Osteoblast (primary cell): ENCODE results near the gene SGK1. TPM values are rescaled to one million over a fixed set of nuclear protein-coding genes. Genes with fewer than 3 reads are reported as not detected.

Experiments used
- DNase-seq: peaks from one replicate; pipeline ENCODE4 v3.0.0; 2011; ENCODE audit warnings: low spot score, mixed read lengths; ENCODE audit not compliant: insufficient read length; ENCODE audit errors: missing footprints
- H2AFZ ChIP-seq: 2 replicates; pipeline ENCODE4 v1.6.0; 2011; ENCODE audit warnings: mild to moderate bottlenecking, low read length
- H3K27ac ChIP-seq: 2 replicates; pipeline ENCODE4 v1.5.1; 2011; ENCODE audit warnings: mild to moderate bottlenecking, low read depth, low read length, moderate library complexity
- H3K27me3 ChIP-seq: 2 replicates; pipeline ENCODE4 v1.6.0; 2012; ENCODE audit warnings: mild to moderate bottlenecking, control low read depth, inconsistent platforms, low read length, moderate library complexity; ENCODE audit not compliant: insufficient read depth
- H3K36me3 ChIP-seq: 2 replicates; pipeline ENCODE4 v1.5.1; 2011; ENCODE audit warnings: mild to moderate bottlenecking, low read length, control low read depth, moderate library complexity; ENCODE audit not compliant: insufficient read depth
- H3K4me1 ChIP-seq: 2 replicates; pipeline ENCODE4 v1.5.1; 2011; ENCODE audit warnings: mild to moderate bottlenecking, low read length, control low read depth, moderate library complexity; ENCODE audit not compliant: insufficient read depth
- H3K4me2 ChIP-seq: 2 replicates; pipeline ENCODE4 v1.6.0; 2011; ENCODE audit warnings: mild to moderate bottlenecking, low read length; ENCODE audit not compliant: insufficient read depth
- H3K4me3 ChIP-seq: fragments of 200-600 bp; sonication (generic); 3 replicates; pipeline ENCODE4 v1.5.1; 2012; ENCODE audit warnings: mild to moderate bottlenecking, low read length, inconsistent platforms; ENCODE audit not compliant: insufficient read depth
- H3K79me2 ChIP-seq: 2 replicates; pipeline ENCODE4 v1.6.0; 2012; ENCODE audit warnings: mild to moderate bottlenecking, low read length, control low read depth, inconsistent platforms; ENCODE audit not compliant: insufficient read depth
- H3K9me3 ChIP-seq: 2 replicates; pipeline ENCODE4 v1.5.1; 2011; ENCODE audit warnings: low read depth, low read length, control low read depth
- H4K20me1 ChIP-seq: 2 replicates; pipeline ENCODE4 v1.6.0; 2012; ENCODE audit warnings: mild to moderate bottlenecking, low read length, control low read depth; ENCODE audit not compliant: insufficient read depth
- total RNA-seq: library from RNA; depleted of rRNA; stranded (reverse); fragments of >200 nt; gene quantifications from 2 replicates; pipeline ENCODE4 v1.2.3, GENCODE V29; 2012
- TF ChIP-seq, protein P1 (sequence below): IDR thresholded peaks from 2 replicates; pipeline ENCODE4 v1.5.1; 2011; ENCODE audit warnings: mild to moderate bottlenecking, low read depth, low read length, moderate library complexity; ENCODE audit errors: extremely low read depth

SGK1 gene
- total RNA-seq, 1 donor: 91.6 TPM

DNA sequence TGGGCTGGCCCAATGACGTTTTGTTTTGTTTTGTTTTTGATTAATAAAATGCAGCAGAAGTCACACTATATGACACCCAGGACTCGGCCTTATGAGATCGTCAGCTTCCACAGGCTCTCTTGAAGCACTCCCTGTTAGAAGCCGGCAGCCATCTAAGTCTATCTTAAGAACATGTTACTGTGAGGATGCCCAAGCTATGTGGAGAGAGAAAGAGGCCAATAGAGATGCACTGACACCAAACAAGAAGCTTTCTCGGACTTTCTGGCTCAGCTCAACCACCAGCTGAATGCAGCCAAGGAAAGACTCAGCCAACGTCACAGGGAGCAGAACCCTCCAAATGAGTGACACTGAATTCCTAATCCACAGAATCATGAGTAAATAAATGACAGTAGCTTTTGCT lies 14.0 kb downstream of the SGK1 start:
- H2AFZ ChIP-seq: peak overlapping the region; percentile 87
- peaks cover 13% of the 10 kb centered on the region for H3K4me1 ChIP-seq
- DNase-seq: no peak
- H3K79me2 ChIP-seq: no peaks in the 10 kb centered on the region
- H3K27ac ChIP-seq: peak overlapping the region; percentile 63
- no peaks in the 10 kb centered on the region for H3K9me3 ChIP-seq
- TF ChIP-seq, protein P1, sequence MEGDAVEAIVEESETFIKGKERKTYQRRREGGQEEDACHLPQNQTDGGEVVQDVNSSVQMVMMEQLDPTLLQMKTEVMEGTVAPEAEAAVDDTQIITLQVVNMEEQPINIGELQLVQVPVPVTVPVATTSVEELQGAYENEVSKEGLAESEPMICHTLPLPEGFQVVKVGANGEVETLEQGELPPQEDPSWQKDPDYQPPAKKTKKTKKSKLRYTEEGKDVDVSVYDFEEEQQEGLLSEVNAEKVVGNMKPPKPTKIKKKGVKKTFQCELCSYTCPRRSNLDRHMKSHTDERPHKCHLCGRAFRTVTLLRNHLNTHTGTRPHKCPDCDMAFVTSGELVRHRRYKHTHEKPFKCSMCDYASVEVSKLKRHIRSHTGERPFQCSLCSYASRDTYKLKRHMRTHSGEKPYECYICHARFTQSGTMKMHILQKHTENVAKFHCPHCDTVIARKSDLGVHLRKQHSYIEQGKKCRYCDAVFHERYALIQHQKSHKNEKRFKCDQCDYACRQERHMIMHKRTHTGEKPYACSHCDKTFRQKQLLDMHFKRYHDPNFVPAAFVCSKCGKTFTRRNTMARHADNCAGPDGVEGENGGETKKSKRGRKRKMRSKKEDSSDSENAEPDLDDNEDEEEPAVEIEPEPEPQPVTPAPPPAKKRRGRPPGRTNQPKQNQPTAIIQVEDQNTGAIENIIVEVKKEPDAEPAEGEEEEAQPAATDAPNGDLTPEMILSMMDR: no peak
- peak overlapping the region; percentile 31 for H3K4me2 ChIP-seq
- H3K36me3 ChIP-seq: no peaks in the 10 kb centered on the region
- H3K4me3 ChIP-seq: no peak overlapping the region
- no peaks in the 10 kb centered on the region for H4K20me1 ChIP-seq
- no peaks in the 10 kb centered on the region for H3K27me3 ChIP-seq

DNA sequence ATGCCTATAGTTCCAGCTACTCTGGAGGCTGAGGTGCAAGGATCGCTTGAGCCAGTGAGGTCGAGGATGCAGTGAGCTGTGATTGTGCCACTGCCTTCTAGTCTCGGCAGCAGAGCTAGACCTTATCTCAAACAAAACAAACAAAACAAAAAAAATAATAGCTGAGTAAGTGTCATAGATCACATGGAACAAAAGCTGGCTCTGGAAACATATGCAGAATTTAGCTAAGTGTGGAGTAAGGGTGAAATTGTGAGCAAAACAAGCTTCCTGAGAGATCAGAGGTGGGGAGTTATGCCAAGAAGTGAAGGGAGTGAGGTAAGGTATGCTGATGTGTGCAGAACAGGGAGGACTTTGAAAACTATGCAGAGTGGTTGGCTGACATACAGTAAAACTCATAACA lies 18.7 kb downstream of the SGK1 start:
- Histone ChIP-seq H3K4me2 (no peak overlapping the region), H3K4me3 (no peak overlapping the region), H3K27ac (peak overlapping the region; percentile 30), H2AFZ (no peak overlapping the region), H3K36me3 (no peaks in the 10 kb centered on the region), H3K4me1 (peaks cover 24% of the 10 kb centered on the region), H3K27me3 (no peaks in the 10 kb centered on the region), H3K79me2 (no peaks in the 10 kb centered on the region), H4K20me1 (no peaks in the 10 kb centered on the region), H3K9me3 (no peaks in the 10 kb centered on the region)
- TF ChIP-seq, protein P1: no peak
- no peak for DNase-seq

DNA sequence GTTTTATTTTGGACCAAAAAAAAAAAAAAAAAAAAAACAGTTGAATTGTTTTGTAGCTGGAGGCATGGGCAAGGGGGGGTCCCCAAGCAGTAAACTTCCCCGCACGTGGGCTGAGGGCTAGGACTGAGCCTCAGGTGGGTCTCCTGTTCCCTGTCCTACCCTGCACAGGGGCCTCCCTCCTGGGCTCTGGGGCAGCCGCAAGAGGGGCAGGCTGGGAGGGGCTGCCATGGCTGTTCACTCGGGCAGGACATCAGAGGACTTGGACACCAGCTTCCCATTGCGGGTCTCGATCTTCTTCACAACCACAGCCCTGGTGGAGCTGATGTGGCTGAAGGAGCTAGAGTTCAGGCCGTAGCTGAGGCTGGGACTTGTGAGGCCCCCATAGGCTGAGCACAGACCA lies 21.1 kb downstream of the SGK1 start:
- no peaks in the 10 kb centered on the region for H4K20me1 ChIP-seq
- no peak overlapping the region for H3K4me2 ChIP-seq
- no peaks in the 10 kb centered on the region for H3K9me3 ChIP-seq
- H3K36me3 ChIP-seq: no peaks in the 10 kb centered on the region
- no peaks in the 10 kb centered on the region for H3K27me3 ChIP-seq
- no peak overlapping the region for H3K4me3 ChIP-seq
- peak overlapping the region; percentile 99 for H3K27ac ChIP-seq
- DNase-seq: no peak
- H3K4me1 ChIP-seq: peaks cover 20% of the 10 kb centered on the region
- TF ChIP-seq, protein P1: no peak
- no peak overlapping the region for H2AFZ ChIP-seq
- no peaks in the 10 kb centered on the region for H3K79me2 ChIP-seq

DNA sequence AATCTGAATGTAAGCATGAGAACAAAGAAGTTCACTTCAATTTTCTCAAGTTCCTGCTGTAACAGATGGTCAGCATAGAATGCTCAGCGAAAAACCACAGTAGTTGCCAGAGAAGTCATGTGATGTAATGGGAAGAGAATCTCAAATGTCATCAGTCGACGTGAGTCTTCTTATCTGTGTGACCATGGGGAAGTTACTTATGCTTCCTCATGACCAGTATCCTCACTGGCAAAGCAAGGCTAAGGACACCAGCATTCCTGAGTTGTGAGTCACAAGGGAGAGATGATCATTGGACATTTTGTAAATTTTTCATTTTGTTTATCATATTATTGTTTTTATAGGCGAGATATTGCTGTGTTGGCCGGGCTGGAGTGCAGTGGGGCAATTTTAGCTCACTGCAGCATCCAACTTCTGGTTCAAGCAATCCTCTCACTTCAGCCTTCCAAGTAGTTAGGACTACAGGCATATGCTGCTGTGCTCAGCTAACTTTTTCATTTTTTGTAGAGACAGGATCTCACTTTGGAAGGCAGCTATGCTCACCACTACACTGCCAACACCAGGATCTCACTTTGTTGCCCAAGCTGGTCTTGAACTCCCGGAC lies 21.9 kb downstream of the SGK1 start:
- Histone ChIP-seq H3K4me3 (no peak overlapping the region), H3K27ac (peak overlapping the region; percentile 99), H3K4me1 (peaks cover 20% of the 10 kb centered on the region), H3K79me2 (no peaks in the 10 kb centered on the region), H3K4me2 (peak overlapping the region; percentile 62), H4K20me1 (no peaks in the 10 kb centered on the region), H3K27me3 (no peaks in the 10 kb centered on the region), H2AFZ (peak overlapping the region; percentile 43), H3K36me3 (no peaks in the 10 kb centered on the region), H3K9me3 (no peaks in the 10 kb centered on the region)
- TF ChIP-seq, protein P1: no peak
- peak; percentile 92 for DNase-seq
